Hindlimb muscle (tissue), 1 donor: ENCODE results near the gene RGL4. TPM values are rescaled to one million over a fixed set of nuclear protein-coding genes. Genes with fewer than 3 reads are reported as not detected.
"Not testable (repeated sequence)": the region's sequence is repeated elsewhere in the genome, so short reads cannot be mapped to it uniquely, and the experiment has no call there.

Experiments used
- DNase-seq: peaks from one replicate; pipeline ENCODE4 v3.0.0-alpha.2; 2013
- polyA plus RNA-seq: library from polyadenylated mRNA; unstranded; fragments of 120-200 nt; gene quantifications from one replicate; pipeline ENCODE4 v1.2.1, GENCODE V29; 2013; ENCODE audit not compliant: insufficient read length

RGL4 gene
- polyA plus RNA-seq: 2.0 TPM

- DNase-seq: no peak
Measured at GRCh38 chr22:23690713-23691112, at the start of gene RGL4. Gene RGL4 (plus strand): TSS chr22:23691013. CDS start chr22:23692031, 1,018 bp downstream.

- DNase-seq: not testable (repeated sequence)
Measured at GRCh38 chr22:23646526-23646925, 44.3 kb upstream of the RGL4 start.

GRCh38 chr22:23649071-23649501 lies 41.7 kb upstream of the RGL4 start:
- no peak for DNase-seq

- DNase-seq: no peak
Measured at GRCh38 chr22:23651676-23652075, 39.1 kb upstream of the RGL4 start.

- DNase-seq: no peak
Measured at GRCh38 chr22:23652286-23652685, 38.5 kb upstream of the RGL4 start.

GRCh38 chr22:23652711-23653110 lies 38.1 kb upstream of the RGL4 start:
- no peak for DNase-seq

GRCh38 chr22:23655891-23656475 lies 34.8 kb upstream of the RGL4 start:
- no peak for DNase-seq

GRCh38 chr22:23657727-23658126 lies 33.1 kb upstream of the RGL4 start:
- DNase-seq: no peak

- DNase-seq: not testable (repeated sequence)
Measured at GRCh38 chr22:23660381-23660780, 30.4 kb upstream of the RGL4 start.

- no peak for DNase-seq
Measured at GRCh38 chr22:23670378-23671295, 20.2 kb upstream of the RGL4 start.

- DNase-seq: not testable (repeated sequence)
Measured at GRCh38 chr22:23671387-23671786, 19.4 kb upstream of the RGL4 start.

GRCh38 chr22:23672307-23673049 lies 18.3 kb upstream of the RGL4 start:
- DNase-seq: not testable (repeated sequence)

GRCh38 chr22:23673050-23673620 lies 17.7 kb upstream of the RGL4 start:
- no peak for DNase-seq

GRCh38 chr22:23673826-23674690 lies 16.8 kb upstream of the RGL4 start:
- no peak for DNase-seq

GRCh38 chr22:23674886-23675501 lies 15.8 kb upstream of the RGL4 start:
- DNase-seq: not testable (repeated sequence)

GRCh38 chr22:23675502-23676415 lies 15.1 kb upstream of the RGL4 start:
- no peak for DNase-seq

- not testable (repeated sequence) for DNase-seq
Measured at GRCh38 chr22:23676841-23677700, 13.7 kb upstream of the RGL4 start.

GRCh38 chr22:23677701-23677995 lies 13.2 kb upstream of the RGL4 start:
- DNase-seq: no peak

GRCh38 chr22:23678133-23678532 lies 12.7 kb upstream of the RGL4 start:
- no peak for DNase-seq
